Measurements from ENCODE around the gene RANBP10.
"Not testable (repeated sequence)": the region's sequence is repeated elsewhere in the genome, so short reads cannot be mapped to it uniquely, and the experiment has no call there.

RANBP10 gene

GRCh38 chr16:67806428-67807147 lies at the start of gene RANBP10, which contains the start of gene TSNAXIP1:
Gene RANBP10 (minus strand): TSS chr16:67806560. CDS start chr16:67806536, 24 bp downstream.
Gene TSNAXIP1 (plus strand): TSS chr16:67806889. CDS start chr16:67807150, 261 bp downstream.
- peak; percentile 100 for DNase-seq

DNA sequence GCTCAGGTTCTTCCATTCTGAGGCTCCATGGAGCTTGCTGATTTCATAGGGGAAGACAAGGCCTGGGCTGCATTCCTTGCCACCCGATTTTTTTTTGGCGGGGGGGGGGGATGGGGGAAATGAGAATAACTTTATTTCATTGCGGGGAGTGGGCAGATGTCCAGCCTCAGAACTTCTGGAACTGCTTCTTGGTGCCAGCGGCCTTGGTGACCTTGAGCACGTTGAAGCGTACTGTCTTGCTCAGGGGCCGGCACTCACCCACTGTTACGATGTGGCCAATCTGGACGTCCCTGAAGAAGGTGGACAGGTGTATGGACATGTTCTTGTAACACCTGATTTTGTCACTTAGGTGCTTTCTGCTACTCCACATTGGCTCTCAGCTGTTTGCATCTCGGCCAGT lies 49.4 kb upstream of the RANBP10 start:
- DNase-seq = no peak

DNA sequence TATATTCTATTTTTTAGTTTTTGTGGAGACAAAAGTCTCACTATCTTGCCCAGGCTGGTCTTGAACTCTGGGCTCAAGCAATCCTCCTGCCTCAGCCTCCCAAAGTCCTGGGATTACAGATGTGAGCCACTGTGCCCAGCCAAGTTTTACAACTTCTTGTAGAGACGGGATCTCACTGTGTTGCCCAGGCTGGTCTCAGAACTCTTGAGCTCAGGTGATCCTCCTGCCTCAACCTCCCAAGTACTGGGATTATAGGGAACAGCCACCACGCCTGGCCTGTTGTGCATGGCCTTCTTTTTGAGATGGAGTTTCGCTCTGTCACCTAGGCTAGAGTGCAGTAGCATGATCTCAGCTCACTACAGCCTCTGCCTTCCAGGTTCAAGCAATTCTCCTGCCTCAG lies 47.3 kb upstream of the RANBP10 start:
- DNase-seq = no peak

DNA sequence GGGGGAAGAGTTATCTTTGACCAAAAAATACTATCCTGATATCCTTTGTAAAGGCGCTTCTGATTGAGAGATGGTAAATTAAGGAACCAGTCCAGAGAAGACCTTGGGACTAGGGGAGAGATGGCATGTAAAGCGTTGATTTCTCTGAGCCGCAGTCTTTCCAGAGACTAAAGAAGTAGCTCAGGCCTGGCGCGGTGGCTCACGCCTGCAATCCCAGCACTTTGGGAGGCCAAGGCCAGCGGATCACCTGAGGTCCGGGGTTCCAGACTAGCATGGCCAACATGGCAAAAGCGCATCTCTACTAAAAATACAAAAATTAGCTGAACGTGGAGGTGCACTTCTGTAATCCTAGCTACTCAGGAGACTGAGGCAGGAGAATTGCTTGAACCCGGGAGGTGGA lies 41.8 kb upstream of the RANBP10 start:
- DNase-seq = no peak

DNA sequence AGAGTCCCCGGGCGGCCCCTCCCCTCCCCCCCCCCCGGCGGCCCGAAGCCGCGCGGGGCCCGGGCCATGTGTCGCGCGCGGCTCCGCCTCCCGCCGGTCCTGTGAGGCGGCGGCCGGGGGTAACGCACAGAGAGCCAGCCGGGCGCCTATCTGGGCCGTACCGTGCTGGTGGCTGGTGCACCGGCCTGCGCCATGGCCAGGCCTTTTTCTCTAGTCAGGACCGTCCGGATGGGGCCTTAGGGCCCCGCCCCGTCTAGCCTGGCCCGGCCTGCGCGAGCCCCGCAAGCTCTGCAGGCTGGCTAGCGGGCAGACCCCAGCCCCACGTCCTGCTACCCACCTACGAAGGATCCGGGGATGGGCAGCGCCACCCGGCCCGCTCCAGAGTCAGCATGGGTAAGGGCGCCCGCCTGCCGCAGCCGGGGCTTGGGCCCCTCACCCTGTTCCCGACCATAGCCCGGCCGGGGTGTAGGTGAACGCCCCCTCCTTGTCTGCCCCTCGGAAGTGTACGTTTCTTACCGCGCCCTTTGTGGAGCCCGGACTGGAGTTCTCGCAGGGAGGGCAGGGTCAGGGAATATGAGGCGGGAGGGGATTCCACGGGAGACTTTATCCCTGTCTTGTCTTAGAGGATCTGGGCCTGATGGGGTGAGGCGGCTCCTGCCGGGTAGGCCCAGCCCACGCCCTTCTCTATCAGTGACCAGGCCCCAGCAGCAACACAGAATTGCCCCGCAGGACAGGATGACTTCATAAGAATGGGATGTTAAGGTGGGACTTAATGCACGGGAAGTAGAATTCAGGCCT lies 40.9 kb upstream of the RANBP10 start, which contains the start of gene CENPT:
Gene CENPT, minus strand, starts transcription at position 630 of the 798 bp plus-strand sequence. CDS start 13,834 bp downstream, outside the sequence.
- DNase-seq = peak; percentile 93

- peak; percentile 100 for DNase-seq
Measured at GRCh38 chr16:67846320-67847063, 40.1 kb upstream of the RANBP10 start, which contains the start of gene NUTF2. Gene NUTF2 (plus strand): TSS chr16:67846933. CDS start chr16:67865131, 18,198 bp downstream.

DNA sequence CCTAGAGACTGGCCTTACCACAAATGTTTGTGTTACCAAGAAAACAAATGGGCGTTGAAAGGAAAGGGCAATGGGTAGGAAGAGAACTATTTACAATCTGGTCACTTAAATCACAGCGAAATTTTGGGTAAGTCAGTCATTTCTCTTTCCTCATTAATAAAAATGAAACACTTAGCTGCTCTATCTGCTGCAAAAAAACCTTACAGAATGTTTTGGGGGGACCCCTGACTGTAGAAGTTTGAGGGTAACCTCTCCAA lies 39.6 kb upstream of the RANBP10 start:
- no peak for DNase-seq

GRCh38 chr16:67845291-67846062 lies 39.1 kb upstream of the RANBP10 start:
- DNase-seq = no peak

DNA sequence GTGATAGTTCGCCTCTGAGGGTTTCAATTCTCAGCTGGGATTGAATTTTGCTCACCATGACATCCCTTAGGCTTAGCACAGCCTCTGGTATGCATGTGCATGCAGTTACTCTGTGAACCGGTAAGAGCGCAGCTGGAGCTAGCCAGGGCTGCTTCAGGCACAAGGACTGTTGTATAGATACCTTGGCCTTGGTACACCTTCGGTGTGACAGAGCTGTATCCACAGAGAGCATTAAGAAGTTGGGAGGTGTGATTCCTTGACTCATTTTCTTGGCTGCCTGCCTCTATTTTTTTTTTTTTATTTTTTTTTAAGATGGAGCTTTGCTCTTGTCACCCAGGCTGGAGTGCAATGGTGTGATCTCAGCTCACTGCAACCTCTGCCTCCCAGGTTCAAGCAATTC lies 38.1 kb upstream of the RANBP10 start:
- DNase-seq = no peak

GRCh38 chr16:67843343-67843765 lies 37.0 kb upstream of the RANBP10 start:
- DNase-seq = no peak

GRCh38 chr16:67842509-67843342 lies 36.4 kb upstream of the RANBP10 start:
- DNase-seq = peak; percentile 82

DNA sequence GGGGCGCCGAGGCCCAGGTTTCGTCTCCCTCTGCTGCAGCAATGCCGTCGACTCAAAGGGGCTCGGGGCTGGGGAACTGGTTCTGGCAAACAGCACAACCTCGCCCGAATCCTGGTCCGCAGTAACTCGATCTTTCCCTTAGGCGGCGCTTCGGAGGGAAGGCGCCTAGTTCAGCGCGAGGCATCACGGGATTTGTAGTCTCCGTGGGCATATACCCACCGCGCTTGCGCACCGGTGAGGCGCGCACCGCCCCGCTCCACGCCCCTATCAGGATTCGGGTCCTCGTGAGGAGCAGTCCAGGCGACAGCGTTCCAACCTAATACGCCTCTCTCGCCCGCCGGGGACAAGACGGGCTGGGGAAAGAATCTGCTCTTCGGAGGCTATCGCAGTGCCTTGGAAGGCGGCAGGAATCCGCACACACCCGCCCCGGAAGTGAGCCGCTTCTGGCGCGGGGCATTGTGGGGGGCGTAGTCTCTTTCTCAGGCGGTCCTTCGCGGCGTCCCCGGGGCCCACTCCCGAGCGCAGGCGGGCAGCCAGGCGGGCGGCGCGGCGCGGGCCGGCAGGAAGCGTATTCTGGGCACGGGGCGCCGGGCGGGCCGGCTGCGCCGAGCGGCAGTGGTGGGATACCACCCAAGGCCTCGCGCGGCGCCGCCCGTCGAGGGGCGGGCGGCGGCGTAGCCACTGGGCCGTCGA lies 35.6 kb upstream of the RANBP10 start, which contains the start of gene THAP11:
Gene THAP11, plus strand, starts transcription at position 505 of the 693 bp plus-strand sequence. CDS start 235 bp downstream, outside the sequence.
- DNase-seq = peak; percentile 98

- no peak for DNase-seq
Measured at GRCh38 chr16:67841198-67841815, 34.9 kb upstream of the RANBP10 start.

GRCh38 chr16:67837811-67838210 lies 31.5 kb upstream of the RANBP10 start:
- no peak for DNase-seq

DNA sequence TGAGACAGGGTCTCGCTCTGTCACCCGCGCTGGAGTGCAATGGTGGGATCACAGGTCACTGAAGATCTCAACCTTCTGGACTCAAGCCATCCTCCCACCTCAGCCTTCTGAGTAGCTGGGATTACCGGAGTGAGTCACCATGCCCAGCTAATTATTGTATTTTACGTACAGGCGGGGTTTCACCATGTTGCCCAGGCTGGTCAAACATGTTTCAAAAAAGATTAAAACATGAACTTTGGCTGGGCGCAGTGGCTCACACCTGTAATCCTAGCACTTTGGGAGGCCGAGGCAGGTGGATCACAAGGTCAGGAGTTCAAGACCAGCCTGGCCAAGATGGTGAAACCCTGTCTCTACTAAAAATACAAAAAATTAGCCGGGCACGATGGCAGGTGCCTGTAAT lies 30.8 kb upstream of the RANBP10 start:
- DNase-seq = not testable (repeated sequence)

- no peak for DNase-seq
Measured at GRCh38 chr16:67834242-67834614, 27.9 kb upstream of the RANBP10 start.

DNA sequence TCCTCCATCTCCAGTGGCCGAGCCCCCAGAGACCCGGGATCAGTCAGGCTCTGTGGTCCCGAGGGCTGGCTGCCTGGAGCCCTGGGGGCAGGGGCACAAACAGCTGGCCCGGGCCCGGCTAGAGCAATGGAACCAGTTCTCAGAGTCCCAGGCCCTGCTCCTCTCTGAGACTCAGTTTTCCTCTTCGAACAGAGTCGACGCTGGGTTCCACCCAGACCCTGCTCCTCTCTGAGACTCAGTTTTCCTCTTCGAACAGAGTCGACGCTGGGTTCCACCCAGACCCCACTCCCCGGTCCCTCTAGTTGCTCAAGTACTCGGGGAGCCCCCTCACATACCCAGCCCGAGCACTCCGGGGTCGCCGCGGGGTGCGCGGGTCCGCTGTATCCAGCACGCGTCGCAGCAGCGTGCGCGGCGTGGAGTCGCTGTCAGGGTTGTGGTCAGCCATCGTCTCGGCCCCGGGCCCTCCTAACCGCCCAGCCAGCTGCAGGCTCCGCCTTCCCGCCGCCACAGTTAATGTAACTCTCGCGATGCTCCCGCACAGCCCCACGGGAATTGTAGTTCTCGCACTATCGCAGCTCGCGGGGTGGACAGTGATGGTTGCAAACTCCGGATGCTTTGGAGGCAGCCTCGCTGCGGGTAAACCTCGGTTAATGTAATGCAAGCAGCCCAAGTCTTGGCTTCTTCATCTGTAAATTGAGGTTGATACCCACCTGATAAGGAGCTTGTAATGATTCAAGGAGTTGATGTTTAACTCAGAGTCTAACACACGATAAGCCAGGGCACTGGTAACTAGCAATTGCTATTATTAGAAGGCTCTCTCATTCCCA lies 27.3 kb upstream of the RANBP10 start:
- peak; percentile 95 for DNase-seq

DNA sequence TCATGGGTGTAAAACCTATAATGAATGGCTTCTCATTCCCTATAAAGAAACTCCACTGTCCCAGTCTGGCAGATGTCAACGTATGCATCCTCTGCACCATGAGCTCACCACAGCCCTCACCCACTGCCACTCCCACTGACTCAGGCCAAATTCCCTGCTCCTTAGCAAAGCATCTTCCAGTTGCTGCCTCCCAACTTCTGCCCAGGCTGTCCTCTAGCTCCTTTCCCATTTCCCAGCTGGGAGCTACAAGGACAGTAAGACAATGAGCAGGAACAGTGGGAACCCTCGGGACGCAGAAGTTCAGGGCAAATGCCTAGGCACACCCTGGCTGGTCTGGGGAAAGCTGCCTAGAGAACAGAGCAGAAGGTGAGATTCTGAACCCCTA lies 26.7 kb upstream of the RANBP10 start:
- no peak for DNase-seq

- DNase-seq = no peak
Measured at GRCh38 chr16:67828651-67829050, 22.3 kb upstream of the RANBP10 start.

Data from islet precursor cell (in vitro differentiated cells).